Measurements from ENCODE around the gene PRRT2.

The PRRT2 gene

DNA sequence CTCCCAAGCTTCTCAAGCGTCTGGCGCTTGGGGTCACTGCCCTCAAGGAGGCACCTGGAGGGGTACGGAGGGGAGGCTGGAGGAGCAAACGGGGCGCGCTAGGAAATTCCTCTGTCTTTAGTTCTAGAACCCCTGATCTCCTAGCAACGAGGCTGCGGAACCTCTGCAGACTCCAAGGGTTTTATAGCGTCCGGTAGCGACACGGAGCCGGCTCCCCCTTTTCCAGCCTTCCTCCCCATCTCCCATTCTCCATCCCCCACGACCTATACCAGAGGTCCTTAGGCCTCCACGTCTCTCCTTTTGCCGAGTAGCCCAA is 51.6 kb downstream of the PRRT2 start:
- no peak for DNase-seq

DNA sequence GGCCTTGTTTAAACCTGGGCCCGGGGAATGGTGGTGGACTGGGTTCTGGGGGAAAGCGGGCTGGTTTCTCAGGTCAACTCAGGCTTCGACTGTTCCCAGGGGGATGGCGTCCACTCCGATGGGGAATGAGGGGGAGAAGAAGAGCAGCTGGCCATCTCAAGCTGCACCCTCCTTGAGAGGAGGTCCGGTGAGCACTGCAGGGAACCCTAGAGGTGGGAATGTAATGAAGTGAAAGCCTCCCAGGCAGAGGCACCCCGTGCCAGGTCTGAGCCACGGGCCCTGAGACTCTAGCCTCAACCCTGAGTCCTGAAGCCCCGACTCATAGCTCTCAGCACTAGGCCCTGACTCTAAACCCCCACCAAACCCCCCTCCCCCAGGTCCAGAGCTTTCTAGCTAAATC is 52.2 kb downstream of the PRRT2 start:
- no peak for DNase-seq

All from SHP77 treated with DMSO at 0.1 percent for 48 hours (cell line).